KMS-11 (cell line): ENCODE measurements around the gene AUTS2.

Source experiments
- H2AFZ ChIP-seq: fragments of 200-600 bp; sonication (generic); 2 replicates; pipeline ENCODE4 v1.6.1; 2016; ENCODE audit warnings: antibody characterized with exemption, mixed run types, low read depth
- H3K27ac ChIP-seq: fragments of 200-600 bp; sonication (generic); 2 replicates; pipeline ENCODE4 v1.6.1; 2016; ENCODE audit warnings: mild to moderate bottlenecking, mixed run types
- H3K27me3 ChIP-seq: fragments of 200-600 bp; sonication (generic); 2 replicates; pipeline ENCODE4 v1.6.1; 2017; ENCODE audit warnings: mild to moderate bottlenecking, low read depth, mixed run types, moderate library complexity; ENCODE audit not compliant: insufficient read depth
- H3K36me3 ChIP-seq: fragments of 200-600 bp; sonication (generic); 2 replicates; pipeline ENCODE4 v1.6.1; 2017; ENCODE audit warnings: mild to moderate bottlenecking, mixed run types; ENCODE audit not compliant: insufficient read depth
- H3K4me1 ChIP-seq: fragments of 200-600 bp; sonication (generic); 2 replicates; pipeline ENCODE4 v1.6.1; 2016; ENCODE audit warnings: mild to moderate bottlenecking, low read depth, mixed run types; ENCODE audit not compliant: poor library complexity, severe bottlenecking
- H3K4me2 ChIP-seq: fragments of 200-600 bp; sonication (generic); 2 replicates; pipeline ENCODE4 v1.7.0; 2016; ENCODE audit warnings: mild to moderate bottlenecking, mixed run types
- H3K4me3 ChIP-seq: fragments of 200-600 bp; sonication (generic); IDR thresholded peaks from 2 replicates; pipeline ENCODE4 v1.6.1; 2017; ENCODE audit warnings: low read depth, low read length, mixed read lengths; ENCODE audit not compliant: insufficient read depth
- H3K79me2 ChIP-seq: fragments of 200-600 bp; sonication (generic); 2 replicates; pipeline ENCODE4 v1.6.1; 2016; ENCODE audit warnings: low read depth, mixed run types; ENCODE audit not compliant: insufficient read depth
- H3K9ac ChIP-seq: fragments of 200-600 bp; sonication (generic); 2 replicates; pipeline ENCODE4 v1.6.1; 2016; ENCODE audit warnings: mild to moderate bottlenecking, mixed run types
- H4K20me1 ChIP-seq: fragments of 200-600 bp; sonication (generic); 2 replicates; pipeline ENCODE4 v1.6.1; 2016; ENCODE audit warnings: mild to moderate bottlenecking, mixed run types; ENCODE audit not compliant: insufficient read depth
- TF ChIP-seq, protein P1 (sequence below): fragments of 200-600 bp; sonication (generic); conservative IDR thresholded peaks from 2 replicates; pipeline ENCODE4 v1.6.1; 2017; ENCODE audit warnings: low read depth, mild to moderate bottlenecking, antibody characterized with exemption, low read length, moderate library complexity, mixed read lengths

AUTS2 gene

DNA sequence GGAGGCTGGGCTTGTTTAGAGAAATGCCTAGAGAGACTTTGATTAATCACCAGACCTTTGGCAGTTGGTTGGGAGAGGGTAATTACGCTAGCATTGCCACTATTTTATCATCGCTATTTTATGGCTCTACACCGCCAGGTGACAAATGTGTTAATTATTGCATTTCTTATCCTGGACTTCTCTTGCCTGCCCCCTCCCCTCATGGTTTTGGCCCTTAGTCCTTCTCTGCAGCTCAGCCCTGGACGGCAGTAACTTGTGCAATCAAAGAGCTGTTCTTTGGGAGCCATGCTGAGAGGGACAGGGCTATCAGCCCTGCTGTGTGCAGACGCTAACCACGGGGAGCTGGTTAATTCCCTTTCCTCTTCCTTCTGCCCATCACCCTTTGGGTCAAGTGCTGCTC, 585.0 kb downstream of the AUTS2 start:
- no peaks in the 10 kb centered on the region for H3K36me3 ChIP-seq
- H3K4me2 ChIP-seq: no peak overlapping the region
- H3K27me3 ChIP-seq: no peaks in the 10 kb centered on the region
- no peaks in the 10 kb centered on the region for H3K79me2 ChIP-seq
- no peak overlapping the region for H3K9ac ChIP-seq
- no peaks in the 10 kb centered on the region for H4K20me1 ChIP-seq
- H3K4me3 ChIP-seq: no peak overlapping the region
- TF ChIP-seq, protein P1, sequence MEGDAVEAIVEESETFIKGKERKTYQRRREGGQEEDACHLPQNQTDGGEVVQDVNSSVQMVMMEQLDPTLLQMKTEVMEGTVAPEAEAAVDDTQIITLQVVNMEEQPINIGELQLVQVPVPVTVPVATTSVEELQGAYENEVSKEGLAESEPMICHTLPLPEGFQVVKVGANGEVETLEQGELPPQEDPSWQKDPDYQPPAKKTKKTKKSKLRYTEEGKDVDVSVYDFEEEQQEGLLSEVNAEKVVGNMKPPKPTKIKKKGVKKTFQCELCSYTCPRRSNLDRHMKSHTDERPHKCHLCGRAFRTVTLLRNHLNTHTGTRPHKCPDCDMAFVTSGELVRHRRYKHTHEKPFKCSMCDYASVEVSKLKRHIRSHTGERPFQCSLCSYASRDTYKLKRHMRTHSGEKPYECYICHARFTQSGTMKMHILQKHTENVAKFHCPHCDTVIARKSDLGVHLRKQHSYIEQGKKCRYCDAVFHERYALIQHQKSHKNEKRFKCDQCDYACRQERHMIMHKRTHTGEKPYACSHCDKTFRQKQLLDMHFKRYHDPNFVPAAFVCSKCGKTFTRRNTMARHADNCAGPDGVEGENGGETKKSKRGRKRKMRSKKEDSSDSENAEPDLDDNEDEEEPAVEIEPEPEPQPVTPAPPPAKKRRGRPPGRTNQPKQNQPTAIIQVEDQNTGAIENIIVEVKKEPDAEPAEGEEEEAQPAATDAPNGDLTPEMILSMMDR: no peak
- H2AFZ ChIP-seq: no peak overlapping the region
- no peak overlapping the region for H3K27ac ChIP-seq
- peaks cover 16% of the 10 kb centered on the region for H3K4me1 ChIP-seq

DNA sequence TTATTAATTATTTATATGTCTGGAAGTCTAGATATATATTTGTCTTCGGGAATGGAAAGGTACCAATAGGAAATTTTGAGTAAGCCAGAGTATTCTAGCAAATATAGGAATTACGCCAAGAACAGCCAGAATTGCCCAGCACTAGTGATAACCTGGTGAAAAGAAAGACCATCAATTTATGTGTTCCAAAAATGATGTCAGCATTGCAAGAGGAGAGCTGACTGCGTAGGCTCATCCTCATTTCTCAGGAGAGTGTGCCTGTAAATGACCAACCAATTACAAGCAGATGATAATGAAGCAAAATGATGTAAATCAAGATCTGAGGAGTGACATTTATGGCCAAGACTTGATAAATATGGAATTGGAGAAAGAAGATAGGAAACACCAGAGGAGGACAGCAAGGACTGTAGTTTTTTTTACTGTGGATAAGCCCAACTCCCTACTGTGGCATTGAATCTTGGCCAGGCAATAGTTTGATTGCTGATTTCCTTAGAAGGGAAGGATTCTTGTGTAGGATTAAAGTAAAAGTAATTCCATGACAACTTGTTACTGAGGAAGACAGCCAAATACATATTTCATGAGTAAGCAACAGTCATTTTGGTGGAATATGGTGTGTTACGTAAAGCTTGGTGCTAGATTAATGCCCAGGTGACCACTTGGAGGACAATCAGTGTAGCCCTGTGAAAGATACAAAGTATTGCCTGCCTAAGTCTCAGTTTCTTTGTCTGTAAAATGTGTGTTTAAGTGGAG, 590.8 kb downstream of the AUTS2 start:
- TF ChIP-seq, protein P1: no peak
- no peaks in the 10 kb centered on the region for H3K27me3 ChIP-seq
- H3K4me2 ChIP-seq: no peak overlapping the region
- H3K9ac ChIP-seq: no peak overlapping the region
- H3K36me3 ChIP-seq: no peaks in the 10 kb centered on the region
- no peak overlapping the region for H3K4me3 ChIP-seq
- no peak overlapping the region for H2AFZ ChIP-seq
- no peaks in the 10 kb centered on the region for H3K79me2 ChIP-seq
- H3K27ac ChIP-seq: no peak overlapping the region
- H3K4me1 ChIP-seq: no peaks in the 10 kb centered on the region
- no peaks in the 10 kb centered on the region for H4K20me1 ChIP-seq

DNA sequence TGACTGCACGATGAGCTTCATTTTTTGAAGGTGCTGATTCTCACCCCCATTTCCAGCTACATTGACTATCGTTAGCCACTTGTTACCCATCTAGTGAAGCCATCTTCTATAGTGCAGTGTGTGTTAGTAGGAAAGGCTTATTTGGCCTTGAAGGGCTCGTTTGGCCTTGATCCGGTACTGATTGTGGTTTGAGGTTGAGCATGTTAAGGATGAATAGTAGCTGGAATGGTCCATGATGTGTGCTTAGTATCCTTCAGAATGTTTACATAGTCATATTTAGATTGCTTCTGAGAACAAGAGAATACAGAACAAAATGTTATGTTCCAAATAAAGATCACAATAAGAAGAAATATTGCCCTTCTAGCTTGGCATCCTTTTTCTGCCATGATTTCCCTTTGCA, 591.5 kb downstream of the AUTS2 start:
- Histone ChIP-seq H3K79me2 (no peaks in the 10 kb centered on the region), H3K4me2 (no peak overlapping the region), H3K4me1 (no peaks in the 10 kb centered on the region), H3K27me3 (no peaks in the 10 kb centered on the region), H3K36me3 (no peaks in the 10 kb centered on the region), H4K20me1 (no peaks in the 10 kb centered on the region), H3K4me3 (no peak overlapping the region), H3K27ac (no peak overlapping the region), H2AFZ (no peak overlapping the region), H3K9ac (no peak overlapping the region)
- TF ChIP-seq, protein P1: no peak

DNA sequence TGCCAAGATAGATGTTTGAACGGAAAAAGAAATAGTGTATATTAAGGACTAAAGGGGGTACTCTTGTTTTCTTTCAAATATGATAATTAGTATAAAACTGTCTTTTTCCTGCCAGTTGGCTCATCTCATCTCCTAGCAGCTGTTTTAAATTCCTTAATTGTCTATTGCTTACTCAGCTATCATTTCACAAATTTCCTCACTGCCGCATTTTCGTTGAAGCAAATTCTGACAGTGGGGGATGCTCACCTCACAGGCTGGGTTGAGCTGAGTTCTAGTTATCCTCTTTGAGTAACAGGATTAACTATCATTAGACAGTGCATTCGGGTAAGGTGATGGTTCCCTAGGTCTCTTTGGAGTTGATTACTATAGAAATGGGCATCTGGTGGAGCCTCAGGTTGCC, 592.0 kb downstream of the AUTS2 start:
- no peak overlapping the region for H3K4me3 ChIP-seq
- no peaks in the 10 kb centered on the region for H4K20me1 ChIP-seq
- H3K27ac ChIP-seq: no peak overlapping the region
- H3K36me3 ChIP-seq: no peaks in the 10 kb centered on the region
- no peak overlapping the region for H3K4me2 ChIP-seq
- H3K9ac ChIP-seq: no peak overlapping the region
- H3K79me2 ChIP-seq: no peaks in the 10 kb centered on the region
- TF ChIP-seq, protein P1: no peak
- no peaks in the 10 kb centered on the region for H3K4me1 ChIP-seq
- no peaks in the 10 kb centered on the region for H3K27me3 ChIP-seq
- no peak overlapping the region for H2AFZ ChIP-seq
